ENCODE measurements around the gene INTS11.

DNA sequence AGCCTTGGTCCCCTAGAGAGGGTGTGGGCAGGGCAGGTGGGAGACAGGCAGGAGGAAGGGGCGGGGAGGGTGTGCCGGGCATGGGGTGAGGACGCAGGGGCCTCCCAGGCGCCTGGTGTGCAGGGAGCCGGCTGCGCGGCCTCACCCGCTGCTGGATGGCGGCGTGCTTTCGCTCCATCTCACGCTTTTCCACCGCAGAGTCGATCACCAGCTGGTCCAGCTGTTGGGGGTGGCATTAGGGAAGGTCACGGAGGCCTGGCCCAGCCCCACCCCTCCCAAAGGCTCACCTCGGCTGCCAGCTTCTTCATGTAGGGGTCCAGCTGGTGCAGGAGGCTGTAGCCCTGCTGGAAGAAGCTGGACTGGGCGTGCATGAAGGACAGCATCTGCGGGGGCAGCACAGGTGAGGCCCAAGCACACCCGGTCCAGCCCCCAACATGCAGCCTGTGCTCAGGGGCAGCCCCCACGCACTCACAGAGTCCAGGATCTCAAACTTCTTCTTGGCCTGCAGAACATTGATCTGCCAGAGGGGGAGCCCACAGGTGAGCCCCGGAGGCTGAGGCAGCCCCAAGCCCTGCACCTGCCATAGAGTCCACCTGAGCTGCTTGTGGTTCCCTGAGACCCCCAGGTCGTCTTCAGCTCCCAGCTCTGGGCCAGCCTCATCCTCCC lies 24.6 kb downstream of the INTS11 start:
- TF ChIP-seq SP1 (IDR thresholded peaks at IDR 0.05) (no peak), SUZ12 (IDR thresholded peaks at IDR 0.05) (no peak)

Measured in HEK293T (cell line).